Loucy (cell line): ENCODE data around the gene DKK3.

ENCODE experiments used
- H2AFZ ChIP-seq: fragments of 200-600 bp; sonication (generic); 2 replicates; pipeline ENCODE4 v1.6.0; 2016; ENCODE audit warnings: antibody characterized with exemption, mild to moderate bottlenecking, low read length, moderate library complexity
- H3F3A ChIP-seq: fragments of 200-600 bp; 2 replicates; pipeline ENCODE4 v1.6.0; 2016; ENCODE audit warnings: antibody characterized with exemption, low read depth, mild to moderate bottlenecking
- H3K27me3 ChIP-seq: fragments of 200-600 bp; sonication (generic); 2 replicates; pipeline ENCODE4 v1.6.1; 2014; ENCODE audit warnings: low read length, mild to moderate bottlenecking; ENCODE audit not compliant: insufficient read depth, poor library complexity, severe bottlenecking
- H3K36me3 ChIP-seq: fragments of 200-600 bp; sonication (generic); 2 replicates; pipeline ENCODE4 v1.6.1; 2016; ENCODE audit warnings: low read length; ENCODE audit not compliant: insufficient read depth
- H3K4me1 ChIP-seq: fragments of 200-600 bp; sonication (generic); 2 replicates; pipeline ENCODE4 v1.5.1; 2014; ENCODE audit warnings: low read length, mild to moderate bottlenecking; ENCODE audit not compliant: insufficient read depth, poor library complexity, severe bottlenecking
- H3K4me2 ChIP-seq: fragments of 200-600 bp; sonication (generic); 2 replicates; pipeline ENCODE4 v1.6.0; 2014; ENCODE audit warnings: antibody characterized with exemption, low read length, low read depth, mild to moderate bottlenecking; ENCODE audit not compliant: poor library complexity, severe bottlenecking
- H3K4me3 ChIP-seq: fragments of 200-600 bp; sonication (generic); 2 replicates; pipeline ENCODE4 v1.5.1; 2014; ENCODE audit warnings: low read length, mild to moderate bottlenecking, mixed read lengths; ENCODE audit not compliant: poor library complexity, severe bottlenecking
- H3K79me2 ChIP-seq: fragments of 200-600 bp; sonication (generic); 2 replicates; pipeline ENCODE4 v1.6.1; 2014; ENCODE audit warnings: low read length; ENCODE audit not compliant: insufficient read depth
- H3K9ac ChIP-seq: fragments of 200-600 bp; sonication (generic); 2 replicates; pipeline ENCODE4 v1.6.0; 2014; ENCODE audit warnings: mild to moderate bottlenecking, low read depth, low read length, moderate library complexity; ENCODE audit not compliant: poor library complexity, severe bottlenecking
- H3K9me2 ChIP-seq: fragments of 200-600 bp; sonication (generic); replicated peaks from 2 replicates; pipeline ENCODE4 v1.6.1; 2016; ENCODE audit warnings: low read depth, low read length, mixed read lengths
- H3K9me3 ChIP-seq: fragments of 200-600 bp; sonication (generic); 2 replicates; pipeline ENCODE4 v1.6.1; 2014; ENCODE audit warnings: mild to moderate bottlenecking, antibody characterized with exemption, low read length, low read depth; ENCODE audit not compliant: insufficient read depth
- H4K20me1 ChIP-seq: fragments of 200-600 bp; sonication (generic); 2 replicates; pipeline ENCODE4 v1.6.0; 2014; ENCODE audit warnings: antibody characterized with exemption, low read length, mild to moderate bottlenecking; ENCODE audit not compliant: insufficient read depth, poor library complexity, severe bottlenecking
- CTCF ChIP-seq: fragments of 200-600 bp; sonication (generic); conservative IDR thresholded peaks from 2 replicates; pipeline ENCODE4 v1.5.1; 2014; ENCODE audit warnings: mild to moderate bottlenecking, antibody characterized with exemption, low read length
- EZH2phosphoT487 ChIP-seq: fragments of 200-600 bp; IDR thresholded peaks from 2 replicates; pipeline ENCODE4 v1.6.1; 2018; ENCODE audit warnings: antibody characterized with exemption, mild to moderate bottlenecking, moderate library complexity, borderline replicate concordance

DKK3 gene

GRCh38 chr11:11946878-11947277, 61.5 kb downstream of the DKK3 start:
- Histone ChIP-seq H3K4me1 (no peaks in the 10 kb centered on the region), H3F3A (no peaks in the 10 kb centered on the region), H3K36me3 (peaks cover 48% of the 10 kb centered on the region; the same call in 1 of the 2 replicates), H3K4me3 (no peak overlapping the region), H3K4me2 (no peak overlapping the region), H3K79me2 (no peaks in the 10 kb centered on the region), H3K9me3 (no peaks in the 10 kb centered on the region), H4K20me1 (no peaks in the 10 kb centered on the region), H2AFZ (no peak overlapping the region), H3K9ac (no peak overlapping the region), H3K9me2 (no peaks in the 10 kb centered on the region), H3K27me3 (no peaks in the 10 kb centered on the region)
- no peak for TF ChIP-seq CTCF
- no peak for TF ChIP-seq EZH2phosphoT487

DNA sequence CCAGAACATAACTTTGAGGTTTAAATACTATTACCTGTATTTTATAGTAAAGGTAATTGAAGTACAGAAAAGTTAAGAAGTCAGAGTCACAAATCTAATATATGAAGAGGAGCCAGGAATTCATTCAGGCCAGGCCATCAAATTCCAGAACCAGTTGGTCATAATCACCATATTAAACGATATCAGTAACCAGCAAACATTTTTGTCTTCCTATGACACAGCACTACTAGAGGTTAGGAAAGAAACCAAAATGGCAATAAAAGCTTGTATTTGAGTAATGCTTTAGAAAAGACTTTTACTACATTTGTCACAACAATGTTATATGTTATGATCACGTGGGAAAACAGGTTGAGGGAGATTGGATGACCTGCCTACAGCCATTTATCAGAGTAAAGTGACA, 62.2 kb downstream of the DKK3 start:
- Histone ChIP-seq H2AFZ (no peak overlapping the region), H3K9me3 (no peaks in the 10 kb centered on the region), H3K9me2 (no peaks in the 10 kb centered on the region), H3K27me3 (no peaks in the 10 kb centered on the region), H3K4me3 (no peak overlapping the region), H3F3A (no peaks in the 10 kb centered on the region), H3K79me2 (no peaks in the 10 kb centered on the region), H3K9ac (no peak overlapping the region), H3K4me2 (no peak overlapping the region), H3K4me1 (no peaks in the 10 kb centered on the region), H3K36me3 (peaks cover 44% of the 10 kb centered on the region; the same call in 1 of the 2 replicates), H4K20me1 (no peaks in the 10 kb centered on the region)
- TF ChIP-seq CTCF (no peak), EZH2phosphoT487 (no peak)

DNA sequence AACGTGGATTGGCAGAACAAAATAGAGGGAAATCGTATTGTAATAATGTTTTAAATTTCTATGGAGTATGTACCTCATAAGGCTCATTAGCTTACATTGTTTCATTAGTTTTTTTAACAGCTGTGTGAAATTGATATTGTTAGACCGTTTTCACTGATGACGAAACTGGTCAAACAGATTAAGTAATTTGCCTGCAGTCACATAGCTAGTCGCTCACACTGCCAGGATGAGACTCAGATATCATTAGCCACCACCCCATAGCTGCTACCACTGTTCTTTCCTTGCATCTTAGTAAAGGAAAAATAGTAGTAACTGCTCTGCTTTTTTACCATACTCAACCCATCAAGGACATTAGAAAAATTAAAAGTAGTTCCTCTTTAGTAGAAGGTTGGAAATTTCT, 64.0 kb downstream of the DKK3 start:
- H3K4me3 ChIP-seq, result no peak overlapping the region
- peaks cover 40% of the 10 kb centered on the region; the same call in 1 of the 2 replicates for H3K36me3 ChIP-seq
- no peaks in the 10 kb centered on the region for H3K9me3 ChIP-seq
- no peaks in the 10 kb centered on the region for H3K9me2 ChIP-seq
- H3F3A ChIP-seq, result no peaks in the 10 kb centered on the region
- no peak overlapping the region for H2AFZ ChIP-seq
- no peaks in the 10 kb centered on the region for H3K27me3 ChIP-seq
- no peaks in the 10 kb centered on the region for H4K20me1 ChIP-seq
- TF ChIP-seq EZH2phosphoT487 (no peak), CTCF (no peak)
- no peaks in the 10 kb centered on the region for H3K4me1 ChIP-seq
- no peaks in the 10 kb centered on the region for H3K79me2 ChIP-seq
- no peak overlapping the region for H3K9ac ChIP-seq
- H3K4me2 ChIP-seq, result no peak overlapping the region
